Measurements from ENCODE around the gene CPE. TPM values are rescaled to one million over a fixed set of nuclear protein-coding genes. Genes with fewer than 3 reads are reported as not detected.

Gene CPE
- total RNA-seq, result 100 to 1,000 TPM in 3 of 4 donors, 10 to 100 TPM in 1; 82.8 to 136 (median 113) TPM

- peaks cover 0 to 17% (median 0%) of the 10 kb centered on the region in 4 donors for H3K4me1 ChIP-seq
- peaks cover 0 to 10% (median 0%) of the 10 kb centered on the region in 4 donors for H3K9me3 ChIP-seq
- no peaks in the 10 kb centered on the region for H3K36me3 ChIP-seq
- TF ChIP-seq EP300 (IDR thresholded peaks at IDR 0.05) (peak in 1 of 2 donors; percentile 76), POLR2A (IDR thresholded peaks at IDR 0.05) (peak; percentile 19 to 58), CTCF (IDR thresholded peaks at IDR 0.05) (peak; percentile 19 to 81 (median 55))
- peak within 1 kb of the TSS; percentile 45 to 85 (median 68) for H3K27ac ChIP-seq
- peak; percentile 45 to 46 for DNase-seq (ENCODE audit: low spot score in 2 of 2)
- H3K27me3 ChIP-seq, result no peaks in the 10 kb centered on the region
- 1 to 2% methylated on average over 56 to 66 of the region's 82 CpGs for WGBS, 2 donors
- H3K4me3 ChIP-seq, result peak within 1 kb of the TSS; percentile 52 to 66 (median 58)
Observed at GRCh38 chr4:165378745-165379677, at the start of gene CPE. CPE (plus strand) TSS chr4:165379008; CDS start chr4:165379222, 214 bp downstream.

DNA sequence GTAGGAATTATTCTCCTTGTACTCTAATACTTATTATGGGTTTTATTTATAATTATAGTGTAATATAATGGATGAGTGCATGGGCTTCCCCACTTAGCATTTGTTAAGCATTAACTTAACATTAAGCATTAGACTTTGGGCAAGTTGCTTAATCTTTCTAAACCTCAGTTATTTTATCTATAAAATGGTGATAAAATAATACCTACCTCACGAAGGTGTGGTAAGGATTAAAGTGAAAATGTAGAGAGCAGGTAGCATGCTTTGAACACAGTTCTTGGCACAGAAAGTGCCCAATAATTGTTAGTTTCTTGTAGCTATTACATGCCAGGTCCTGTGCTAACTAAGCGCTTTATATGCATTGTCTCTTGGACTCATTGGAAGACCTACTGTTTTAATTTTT lies 48.7 kb upstream of the CPE start:
- no peaks in the 10 kb centered on the region for H3K27me3 ChIP-seq
- no peak for TF ChIP-seq CTCF (IDR thresholded peaks at IDR 0.05)
- no peak for TF ChIP-seq EP300 (IDR thresholded peaks at IDR 0.05)
- TF ChIP-seq POLR2A (IDR thresholded peaks at IDR 0.05), result no peak
- H3K9me3 ChIP-seq, result no peaks in the 10 kb centered on the region
- DNase-seq (ENCODE audit: low spot score in 2 of 2), result no peak
- no peak overlapping the region for H3K27ac ChIP-seq
- peaks cover 0 to 5% (median 0%) of the 10 kb centered on the region in 3 donors for H3K36me3 ChIP-seq
- WGBS, 2 donors, result 90 to 93% methylated on average over 2 of the region's 2 CpGs
- H3K4me3 ChIP-seq, result no peak overlapping the region
- peaks cover 0 to 47% (median 9%) of the 10 kb centered on the region in 4 donors for H3K4me1 ChIP-seq

DNA sequence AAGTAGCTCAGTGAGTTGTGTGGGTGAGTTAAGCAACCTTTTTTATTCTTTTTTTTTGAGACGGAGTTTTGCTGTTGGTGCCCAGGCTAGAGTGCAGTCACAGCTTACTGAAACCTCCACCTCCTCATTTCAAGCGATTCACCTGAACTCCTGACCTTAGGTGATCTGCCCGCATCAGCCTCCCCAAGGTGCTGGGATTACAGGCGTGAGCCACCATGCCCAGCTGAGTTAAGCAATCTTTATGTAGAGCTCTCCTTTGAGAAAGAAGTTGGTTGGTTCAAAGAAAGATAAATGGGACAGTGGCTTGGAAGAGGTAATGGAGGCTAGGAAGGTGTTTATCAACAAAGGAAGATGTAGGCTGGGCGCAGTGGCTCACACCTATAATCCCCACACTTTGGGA lies 48.1 kb upstream of the CPE start:
- no peak for DNase-seq (ENCODE audit: low spot score in 2 of 2)
- peaks cover 0 to 5% (median 0%) of the 10 kb centered on the region in 3 donors for H3K36me3 ChIP-seq
- H3K27ac ChIP-seq, result no peak overlapping the region
- H3K4me3 ChIP-seq, result no peak overlapping the region
- H3K4me1 ChIP-seq, result peaks cover 0 to 53% (median 9%) of the 10 kb centered on the region in 4 donors
- H3K9me3 ChIP-seq, result no peaks in the 10 kb centered on the region
- TF ChIP-seq POLR2A (IDR thresholded peaks at IDR 0.05) (no peak), CTCF (IDR thresholded peaks at IDR 0.05) (no peak), EP300 (IDR thresholded peaks at IDR 0.05) (no peak)
- H3K27me3 ChIP-seq, result no peaks in the 10 kb centered on the region
- 77 to 83% methylated on average over 5 of the region's 5 CpGs for WGBS, 2 donors

- H3K9me3 ChIP-seq, result no peaks in the 10 kb centered on the region
- H3K4me1 ChIP-seq, result peaks cover 0 to 53% (median 9%) of the 10 kb centered on the region in 4 donors
- no peak for TF ChIP-seq POLR2A (IDR thresholded peaks at IDR 0.05)
- TF ChIP-seq EP300 (IDR thresholded peaks at IDR 0.05), result no peak
- TF ChIP-seq CTCF (IDR thresholded peaks at IDR 0.05), result no peak
- H3K27me3 ChIP-seq, result no peaks in the 10 kb centered on the region
- H3K36me3 ChIP-seq, result peaks cover 0 to 5% (median 0%) of the 10 kb centered on the region in 3 donors
- no peak for DNase-seq (ENCODE audit: low spot score in 2 of 2)
- 58 to 72% methylated on average over 1 of the region's 1 CpG for WGBS, 2 donors
- H3K4me3 ChIP-seq, result no peak overlapping the region
- no peak overlapping the region for H3K27ac ChIP-seq
Observed at GRCh38 chr4:165331359-165331758, 47.4 kb upstream of the CPE start.

DNA sequence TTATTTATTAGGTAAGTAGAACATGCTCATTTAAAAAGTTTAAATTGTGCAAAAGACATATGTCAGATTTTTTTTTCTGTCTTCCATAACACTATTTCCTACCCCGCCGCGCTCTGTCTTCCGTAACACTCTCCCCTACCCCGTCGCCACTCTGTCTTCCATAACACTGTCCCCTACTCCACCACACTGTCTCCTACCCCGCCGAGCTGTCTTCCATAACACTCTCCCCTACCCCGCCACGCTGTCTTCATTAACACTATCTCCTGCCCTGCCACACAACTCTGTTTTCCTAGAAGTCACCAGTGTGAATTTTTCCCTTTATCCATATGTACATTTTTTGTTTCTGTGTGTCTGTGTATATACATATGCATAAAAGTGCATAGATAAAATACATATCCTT lies 47.0 kb upstream of the CPE start:
- no peak for DNase-seq (ENCODE audit: low spot score in 2 of 2)
- H3K4me1 ChIP-seq, result peaks cover 0 to 54% (median 9%) of the 10 kb centered on the region in 4 donors
- no peaks in the 10 kb centered on the region for H3K9me3 ChIP-seq
- H3K27me3 ChIP-seq, result no peaks in the 10 kb centered on the region
- peaks cover 0 to 5% (median 0%) of the 10 kb centered on the region in 3 donors for H3K36me3 ChIP-seq
- no peak overlapping the region for H3K27ac ChIP-seq
- WGBS, 2 donors, result 75 to 81% methylated on average over 10 of the region's 10 CpGs
- TF ChIP-seq CTCF (IDR thresholded peaks at IDR 0.05), result no peak
- TF ChIP-seq POLR2A (IDR thresholded peaks at IDR 0.05), result no peak
- no peak for TF ChIP-seq EP300 (IDR thresholded peaks at IDR 0.05)
- H3K4me3 ChIP-seq, result no peak overlapping the region

Measured in tibial nerve (tissue), 4 donors.